Measurements from ENCODE around the gene MRPL12. TPM values are rescaled to one million over a fixed set of nuclear protein-coding genes. Genes with fewer than 3 reads are reported as not detected.

MRPL12 gene
- total and polyA plus RNA-seq, 7 donors, result 93.0 to 558 (median 175) TPM

DNA sequence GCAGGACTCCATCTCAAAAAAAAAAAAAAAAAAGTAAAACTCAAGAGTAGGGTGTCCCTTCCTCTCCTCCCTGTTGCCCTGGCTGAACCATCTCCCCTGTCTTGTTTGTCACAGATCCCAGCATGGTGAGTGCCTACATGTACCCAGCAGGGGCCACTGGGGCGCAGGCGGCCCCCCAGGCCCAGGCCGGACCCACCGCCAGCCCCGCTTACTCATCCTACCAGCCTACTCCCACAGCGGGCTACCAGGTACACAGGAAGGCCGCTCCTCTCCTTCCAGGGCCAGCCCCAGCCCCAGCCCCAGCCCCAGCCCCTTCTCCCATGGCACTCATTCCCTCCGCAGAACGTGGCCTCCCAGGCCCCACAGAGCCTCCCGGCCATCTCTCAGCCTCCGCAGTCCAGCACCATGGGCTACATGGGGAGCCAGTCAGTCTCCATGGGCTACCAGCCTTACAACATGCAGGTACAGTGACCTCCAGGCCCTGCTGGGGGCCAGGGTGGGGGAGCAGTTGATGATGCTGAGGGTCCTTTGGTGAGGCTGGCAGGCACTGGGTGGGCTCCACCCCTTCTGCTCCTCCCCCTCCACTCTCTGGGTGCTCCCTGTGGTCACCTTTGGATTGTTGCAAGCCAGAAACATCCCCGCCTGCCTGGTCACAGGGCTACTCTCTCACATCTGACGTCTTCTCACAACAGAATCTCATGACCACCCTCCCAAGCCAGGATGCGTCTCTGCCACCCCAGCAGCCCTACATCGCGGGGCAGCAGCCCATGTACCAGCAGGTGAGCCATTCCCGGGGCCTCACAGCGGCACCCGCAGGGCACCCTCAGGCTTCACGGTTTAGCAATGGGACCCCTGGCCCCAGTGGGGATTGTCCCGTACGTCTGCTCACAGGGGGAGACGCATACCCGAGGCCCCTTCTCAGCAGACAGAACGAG lies 2.5 kb upstream of the MRPL12 start:
- 81 to 84% (median 82%) methylated on average over 25 of the region's 25 CpGs for WGBS, 3 donors
- intact Hi-C loops (cut with DNase I), result no loop called here
- TF ChIP-seq, protein P1, sequence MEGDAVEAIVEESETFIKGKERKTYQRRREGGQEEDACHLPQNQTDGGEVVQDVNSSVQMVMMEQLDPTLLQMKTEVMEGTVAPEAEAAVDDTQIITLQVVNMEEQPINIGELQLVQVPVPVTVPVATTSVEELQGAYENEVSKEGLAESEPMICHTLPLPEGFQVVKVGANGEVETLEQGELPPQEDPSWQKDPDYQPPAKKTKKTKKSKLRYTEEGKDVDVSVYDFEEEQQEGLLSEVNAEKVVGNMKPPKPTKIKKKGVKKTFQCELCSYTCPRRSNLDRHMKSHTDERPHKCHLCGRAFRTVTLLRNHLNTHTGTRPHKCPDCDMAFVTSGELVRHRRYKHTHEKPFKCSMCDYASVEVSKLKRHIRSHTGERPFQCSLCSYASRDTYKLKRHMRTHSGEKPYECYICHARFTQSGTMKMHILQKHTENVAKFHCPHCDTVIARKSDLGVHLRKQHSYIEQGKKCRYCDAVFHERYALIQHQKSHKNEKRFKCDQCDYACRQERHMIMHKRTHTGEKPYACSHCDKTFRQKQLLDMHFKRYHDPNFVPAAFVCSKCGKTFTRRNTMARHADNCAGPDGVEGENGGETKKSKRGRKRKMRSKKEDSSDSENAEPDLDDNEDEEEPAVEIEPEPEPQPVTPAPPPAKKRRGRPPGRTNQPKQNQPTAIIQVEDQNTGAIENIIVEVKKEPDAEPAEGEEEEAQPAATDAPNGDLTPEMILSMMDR (IDR thresholded peaks at IDR 0.05), result no peak
- Histone ChIP-seq H3K4me3 (peak overlapping the region; percentile 86), H3K27me3 (ENCODE audit: insufficient read depth in 3 of 3, low read length in 2 of 3) (no peaks in the 10 kb centered on the region), H3K27ac (no peak overlapping the region), H3K9me3 (no peaks in the 10 kb centered on the region), H3K36me3 (ENCODE audit: insufficient read depth in 1 of 2, low read depth in 1 of 2) (peaks cover 4 to 75% of the 10 kb centered on the region in 2 donors), H3K4me1 (peaks cover 37% of the 10 kb centered on the region)
- no peak for ATAC-seq
- DNase-seq, result no peak

DNA sequence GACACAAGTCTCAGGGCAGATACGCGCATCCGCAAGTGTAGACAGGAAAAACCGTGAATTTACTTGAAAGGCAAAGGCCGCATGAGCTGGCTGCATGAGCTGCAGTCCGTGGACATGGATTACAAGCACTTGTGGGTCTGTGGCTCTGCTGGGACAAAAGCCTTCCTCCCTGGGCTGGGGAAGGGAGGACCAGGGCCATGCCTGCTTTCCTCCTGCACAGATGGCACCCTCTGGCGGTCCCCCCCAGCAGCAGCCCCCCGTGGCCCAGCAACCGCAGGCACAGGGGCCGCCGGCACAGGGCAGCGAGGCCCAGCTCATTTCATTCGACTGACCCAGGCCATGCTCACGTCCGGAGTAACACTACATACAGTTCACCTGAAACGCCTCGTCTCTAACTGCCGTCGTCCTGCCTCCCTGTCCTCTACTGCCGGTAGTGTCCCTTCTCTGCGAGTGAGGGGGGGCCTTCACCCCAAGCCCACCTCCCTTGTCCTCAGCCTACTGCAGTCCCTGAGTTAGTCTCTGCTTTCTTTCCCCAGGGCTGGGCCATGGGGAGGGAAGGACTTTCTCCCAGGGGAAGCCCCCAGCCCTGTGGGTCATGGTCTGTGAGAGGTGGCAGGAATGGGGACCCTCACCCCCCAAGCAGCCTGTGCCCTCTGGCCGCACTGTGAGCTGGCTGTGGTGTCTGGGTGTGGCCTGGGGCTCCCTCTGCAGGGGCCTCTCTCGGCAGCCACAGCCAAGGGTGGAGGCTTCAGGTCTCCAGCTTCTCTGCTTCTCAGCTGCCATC lies 1.7 kb upstream of the MRPL12 start:
- WGBS, 3 donors, result 65 to 71% (median 66%) methylated on average over 22 to 23 of the region's 23 CpGs
- H3K4me3 ChIP-seq, result peak overlapping the region; percentile 86
- TF ChIP-seq, protein P1 (IDR thresholded peaks at IDR 0.05), result no peak
- H3K4me1 ChIP-seq, result peaks cover 37% of the 10 kb centered on the region
- no peak for DNase-seq
- no peak for ATAC-seq
- intact Hi-C loops (cut with DNase I), result no loop called here
- peaks cover 4 to 74% of the 10 kb centered on the region in 2 donors for H3K36me3 ChIP-seq (ENCODE audit: insufficient read depth in 1 of 2, low read depth in 1 of 2)
- peak overlapping the region; percentile 94 for H3K27ac ChIP-seq
- H3K27me3 ChIP-seq (ENCODE audit: insufficient read depth in 3 of 3, low read length in 2 of 3), result no peaks in the 10 kb centered on the region
- no peaks in the 10 kb centered on the region for H3K9me3 ChIP-seq

DNA sequence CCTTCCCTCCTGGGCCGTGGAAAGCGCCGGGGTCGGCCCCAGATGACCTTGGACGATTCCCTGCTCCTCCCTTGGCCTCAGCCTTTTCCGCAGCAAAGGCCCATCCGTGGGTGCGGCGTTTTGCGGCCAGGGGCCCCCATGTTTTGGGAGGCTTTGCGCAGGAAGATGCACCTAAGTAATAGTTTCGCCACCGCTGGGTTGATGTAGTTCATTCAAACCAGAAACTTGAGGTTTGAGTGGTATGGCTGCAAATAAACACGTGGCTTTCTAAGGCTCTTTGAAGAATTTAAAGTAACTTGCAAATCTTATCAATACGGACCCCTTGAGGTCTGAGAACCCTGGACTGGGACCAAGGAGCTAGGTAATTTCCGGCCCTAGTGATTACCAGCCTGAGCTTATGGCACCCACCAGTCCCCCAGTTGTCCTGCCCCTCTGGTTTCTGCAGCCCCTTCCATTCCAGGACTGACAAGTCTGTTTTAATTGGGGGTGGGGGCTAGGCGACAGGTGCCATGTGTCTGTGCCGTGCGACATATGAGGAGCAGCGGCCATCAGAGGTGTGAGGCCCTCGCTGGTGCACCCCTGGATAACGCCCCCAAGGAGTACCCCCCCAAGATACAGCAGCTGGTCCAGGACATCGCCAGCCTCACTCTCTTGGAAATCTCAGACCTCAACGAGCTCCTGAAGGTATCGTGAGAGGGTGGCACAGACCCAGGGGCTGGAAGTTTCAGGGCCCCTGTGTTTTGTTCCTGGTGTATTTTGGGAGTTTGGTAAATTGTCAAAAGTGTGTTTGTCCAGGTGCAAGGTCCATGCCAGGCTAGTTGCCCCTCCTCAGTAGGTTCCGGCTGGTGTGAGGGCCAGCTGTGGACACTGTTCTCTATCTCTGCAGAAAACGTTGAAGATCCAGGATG lies 834 bp downstream of the MRPL12 start:
- H3K9me3 ChIP-seq, result no peaks in the 10 kb centered on the region
- peak overlapping the region; percentile 86 for H3K4me3 ChIP-seq
- 21 to 26% (median 22%) methylated on average over 25 to 27 of the region's 27 CpGs for WGBS, 3 donors
- peak overlapping the region; percentile 94 for H3K27ac ChIP-seq
- H3K4me1 ChIP-seq, result peaks cover 24% of the 10 kb centered on the region
- TF ChIP-seq, protein P1 (IDR thresholded peaks at IDR 0.05), result no peak
- intact Hi-C loops (cut with DNase I), result no loop called here
- H3K27me3 ChIP-seq (ENCODE audit: insufficient read depth in 3 of 3, low read length in 2 of 3), result no peaks in the 10 kb centered on the region
- H3K36me3 ChIP-seq (ENCODE audit: insufficient read depth in 1 of 2, low read depth in 1 of 2), result peaks cover 4 to 69% of the 10 kb centered on the region in 2 donors
- ATAC-seq (peak in 2 of 4 donors; percentile 14 to 30), DNase-seq (no peak)

DNA sequence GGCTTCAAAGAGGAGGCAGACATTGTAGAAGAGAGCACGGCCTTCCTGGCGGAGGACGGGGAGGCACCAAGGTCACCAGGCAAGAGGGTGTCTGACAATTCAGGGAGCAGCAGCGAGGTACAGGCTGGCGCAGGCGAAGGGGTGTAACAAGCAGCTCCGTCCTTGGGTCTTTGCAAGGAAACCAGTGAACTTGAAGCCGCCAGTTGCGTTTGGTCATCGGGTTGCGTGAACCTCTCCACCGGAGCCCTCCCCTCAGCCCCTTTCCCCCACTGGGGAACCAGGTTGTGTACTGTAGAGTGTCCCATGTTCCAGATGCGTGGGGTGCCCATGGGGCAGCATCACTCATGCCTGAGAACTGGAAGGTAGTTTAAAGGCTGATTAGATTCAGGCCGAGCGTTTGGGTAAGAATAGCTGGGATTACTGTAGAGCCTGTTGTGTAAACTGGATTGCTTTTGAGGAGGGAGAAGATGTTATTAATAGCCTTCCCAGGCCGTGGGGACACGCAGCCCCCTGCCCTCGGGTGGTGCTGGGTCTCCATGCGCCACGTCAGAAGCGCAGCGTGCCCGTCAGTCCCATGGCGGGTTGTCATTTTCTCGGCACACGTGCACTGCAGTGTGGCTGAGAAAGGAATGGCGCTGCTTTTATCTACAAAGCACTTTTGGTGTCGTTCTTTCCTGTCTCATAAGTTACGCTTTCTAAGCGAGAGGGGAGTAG lies 2.5 kb downstream of the MRPL12 start:
- intact Hi-C loops (cut with DNase I), result no loop called here
- peaks cover 29% of the 10 kb centered on the region for H3K4me1 ChIP-seq
- ATAC-seq (no peak), DNase-seq (peak in 1 of 2 donors; percentile 10)
- H3K36me3 ChIP-seq (ENCODE audit: insufficient read depth in 1 of 2, low read depth in 1 of 2), result peaks cover 4 to 52% of the 10 kb centered on the region in 2 donors
- no peak overlapping the region for H3K27ac ChIP-seq
- no peaks in the 10 kb centered on the region for H3K9me3 ChIP-seq
- 90 to 92% (median 91%) methylated on average over 30 of the region's 30 CpGs for WGBS, 3 donors
- TF ChIP-seq, protein P1 (IDR thresholded peaks at IDR 0.05), result no peak
- no peaks in the 10 kb centered on the region for H3K27me3 ChIP-seq (ENCODE audit: insufficient read depth in 3 of 3, low read length in 2 of 3)
- H3K4me3 ChIP-seq, result no peak overlapping the region

All from psoas muscle (tissue), 8 donors.